ENCODE measurements around the gene GADD45G.
A peak's percentile ranks its signal among the peaks of the same experiment; 100 is the strongest.

GADD45G gene

DNA sequence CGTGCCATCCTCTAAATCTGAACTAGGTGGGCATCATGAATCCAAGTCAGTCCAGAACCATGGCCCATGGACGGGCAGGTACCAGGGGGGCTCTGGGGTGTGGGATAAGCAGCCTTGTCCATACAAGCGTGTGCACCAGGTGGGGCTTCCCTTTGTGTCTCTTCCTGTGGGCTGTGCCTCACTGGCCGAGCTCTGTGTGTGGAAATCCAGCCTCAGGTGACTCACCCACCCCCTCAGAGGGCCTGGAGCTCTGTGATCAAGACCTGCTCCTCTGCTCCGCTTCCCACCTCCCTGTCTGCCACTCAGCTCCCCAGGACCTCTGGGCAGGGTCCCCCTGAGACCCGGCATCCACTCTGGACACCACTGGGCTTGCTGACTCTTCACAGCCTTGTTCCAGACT lies 33.0 kb downstream of the GADD45G start:
- no peaks in the 10 kb centered on the region for H3K27me3 ChIP-seq (ENCODE audit: insufficient read depth, poor library complexity, severe bottlenecking)
- no peak overlapping the region for H3K4me3 ChIP-seq (ENCODE audit: severe bottlenecking)
- peaks cover 12% of the 10 kb centered on the region for H3K4me1 ChIP-seq (ENCODE audit: insufficient read depth, poor library complexity, severe bottlenecking)
- no peaks in the 10 kb centered on the region for H3K36me3 ChIP-seq (ENCODE audit: low read depth)
- TF ChIP-seq, protein P1, sequence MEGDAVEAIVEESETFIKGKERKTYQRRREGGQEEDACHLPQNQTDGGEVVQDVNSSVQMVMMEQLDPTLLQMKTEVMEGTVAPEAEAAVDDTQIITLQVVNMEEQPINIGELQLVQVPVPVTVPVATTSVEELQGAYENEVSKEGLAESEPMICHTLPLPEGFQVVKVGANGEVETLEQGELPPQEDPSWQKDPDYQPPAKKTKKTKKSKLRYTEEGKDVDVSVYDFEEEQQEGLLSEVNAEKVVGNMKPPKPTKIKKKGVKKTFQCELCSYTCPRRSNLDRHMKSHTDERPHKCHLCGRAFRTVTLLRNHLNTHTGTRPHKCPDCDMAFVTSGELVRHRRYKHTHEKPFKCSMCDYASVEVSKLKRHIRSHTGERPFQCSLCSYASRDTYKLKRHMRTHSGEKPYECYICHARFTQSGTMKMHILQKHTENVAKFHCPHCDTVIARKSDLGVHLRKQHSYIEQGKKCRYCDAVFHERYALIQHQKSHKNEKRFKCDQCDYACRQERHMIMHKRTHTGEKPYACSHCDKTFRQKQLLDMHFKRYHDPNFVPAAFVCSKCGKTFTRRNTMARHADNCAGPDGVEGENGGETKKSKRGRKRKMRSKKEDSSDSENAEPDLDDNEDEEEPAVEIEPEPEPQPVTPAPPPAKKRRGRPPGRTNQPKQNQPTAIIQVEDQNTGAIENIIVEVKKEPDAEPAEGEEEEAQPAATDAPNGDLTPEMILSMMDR (IDR thresholded peaks at IDR 0.05; ENCODE audit: poor library complexity, severe bottlenecking) = no peak
- ATAC-seq (ENCODE audit: low read depth) = 0 out of 3 replicates have a peak, but pooled peaks have one; percentile 23
- no peaks in the 10 kb centered on the region for H3K9me3 ChIP-seq (ENCODE audit: severe bottlenecking)
- no peak overlapping the region for H3K27ac ChIP-seq (ENCODE audit: poor library complexity, severe bottlenecking)
- no peak for DNase-seq (ENCODE audit: low spot score)

DNA sequence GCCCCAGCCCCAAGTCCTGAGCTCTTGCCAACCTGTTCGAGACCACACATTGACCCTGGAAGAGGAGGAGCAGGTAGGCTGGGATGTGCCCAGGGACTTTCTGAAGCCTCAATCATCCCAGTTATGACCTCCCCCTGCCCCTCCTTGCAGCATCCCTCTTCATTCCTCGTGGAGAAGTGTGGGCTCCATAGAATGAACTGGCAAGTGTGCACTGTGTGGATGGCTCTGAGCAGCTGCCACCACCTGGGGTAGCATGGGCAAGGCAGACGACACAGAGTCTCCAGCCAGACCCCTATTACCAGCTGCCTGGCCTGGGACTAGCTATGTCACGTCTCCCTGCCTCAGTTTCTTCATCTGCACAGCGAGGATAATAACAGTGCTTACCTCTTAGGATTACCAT lies 33.5 kb downstream of the GADD45G start:
- ATAC-seq (ENCODE audit: low read depth) = no peak
- no peaks in the 10 kb centered on the region for H3K9me3 ChIP-seq (ENCODE audit: severe bottlenecking)

DNA sequence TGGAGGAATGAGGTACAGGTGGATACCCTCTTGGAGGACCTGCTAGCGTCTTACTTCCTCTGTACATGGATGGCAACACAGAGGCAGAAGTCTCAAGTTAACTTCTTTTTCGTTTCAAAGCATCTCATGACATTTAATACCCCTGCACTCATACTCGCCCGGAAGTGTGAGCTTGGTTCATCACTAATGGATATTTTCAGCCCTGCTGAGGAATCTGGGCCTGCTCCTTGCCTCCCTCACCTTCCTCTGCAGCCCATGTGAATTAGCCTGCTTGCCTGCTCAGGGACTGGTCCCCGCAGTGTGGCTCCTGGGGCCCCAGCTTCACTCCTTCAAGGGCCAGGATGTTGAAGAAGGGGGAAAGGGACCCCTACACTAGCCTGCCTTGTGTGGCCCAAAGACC lies 34.1 kb downstream of the GADD45G start:
- H3K27ac ChIP-seq (ENCODE audit: poor library complexity, severe bottlenecking) = no peak overlapping the region
- no peaks in the 10 kb centered on the region for H3K36me3 ChIP-seq (ENCODE audit: low read depth)
- no peaks in the 10 kb centered on the region for H3K27me3 ChIP-seq (ENCODE audit: insufficient read depth, poor library complexity, severe bottlenecking)
- H3K4me3 ChIP-seq (ENCODE audit: severe bottlenecking) = no peak overlapping the region
- DNase-seq (ENCODE audit: low spot score) = no peak
- no peaks in the 10 kb centered on the region for H3K9me3 ChIP-seq (ENCODE audit: severe bottlenecking)
- no peak for ATAC-seq (ENCODE audit: low read depth)
- H3K4me1 ChIP-seq (ENCODE audit: insufficient read depth, poor library complexity, severe bottlenecking) = peaks cover 12% of the 10 kb centered on the region
- TF ChIP-seq, protein P1 (IDR thresholded peaks at IDR 0.05; ENCODE audit: poor library complexity, severe bottlenecking) = no peak

More for the DNA sequence above, 33.5 kb downstream of the GADD45G start:
- no peak for DNase-seq (ENCODE audit: low spot score)
- TF ChIP-seq, protein P1 (IDR thresholded peaks at IDR 0.05; ENCODE audit: poor library complexity, severe bottlenecking) = no peak
- Histone ChIP-seq H3K36me3 (ENCODE audit: low read depth) (no peaks in the 10 kb centered on the region), H3K4me3 (ENCODE audit: severe bottlenecking) (no peak overlapping the region), H3K4me1 (ENCODE audit: insufficient read depth, poor library complexity, severe bottlenecking) (peaks cover 12% of the 10 kb centered on the region), H3K27me3 (ENCODE audit: insufficient read depth, poor library complexity, severe bottlenecking) (no peaks in the 10 kb centered on the region), H3K27ac (ENCODE audit: poor library complexity, severe bottlenecking) (no peak overlapping the region)

- Histone ChIP-seq H3K36me3 (ENCODE audit: low read depth) (no peaks in the 10 kb centered on the region), H3K9me3 (ENCODE audit: severe bottlenecking) (no peaks in the 10 kb centered on the region), H3K4me1 (ENCODE audit: insufficient read depth, poor library complexity, severe bottlenecking) (peaks cover 12% of the 10 kb centered on the region), H3K4me3 (ENCODE audit: severe bottlenecking) (no peak overlapping the region), H3K27ac (ENCODE audit: poor library complexity, severe bottlenecking) (no peak overlapping the region), H3K27me3 (ENCODE audit: insufficient read depth, poor library complexity, severe bottlenecking) (no peaks in the 10 kb centered on the region)
- no peak for DNase-seq (ENCODE audit: low spot score)
- ATAC-seq (ENCODE audit: low read depth) = no peak
- TF ChIP-seq, protein P1 (IDR thresholded peaks at IDR 0.05; ENCODE audit: poor library complexity, severe bottlenecking) = no peak
Observed at GRCh38 chr9:89639367-89639795, 34.6 kb downstream of the GADD45G start.

DNA sequence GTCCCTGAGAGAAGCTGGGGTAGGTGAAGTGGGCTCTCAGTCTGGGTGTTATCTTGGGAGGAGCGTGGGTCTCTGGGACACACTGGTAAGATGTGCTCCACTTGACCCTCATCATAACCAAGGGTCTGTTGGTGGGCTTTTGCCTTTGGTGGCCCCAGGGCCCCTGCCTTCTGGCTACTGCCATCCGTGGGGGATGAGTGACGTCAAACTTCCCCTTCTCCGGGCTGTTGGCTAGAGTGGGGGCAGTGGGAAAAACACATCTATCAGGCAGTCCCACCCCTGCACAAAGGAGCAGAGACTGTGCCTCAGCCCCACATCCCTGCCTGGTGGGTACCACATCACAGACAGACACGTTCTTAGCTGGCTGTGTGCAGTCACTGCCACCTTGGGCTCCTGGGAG lies 35.1 kb downstream of the GADD45G start:
- TF ChIP-seq, protein P1 (IDR thresholded peaks at IDR 0.05; ENCODE audit: poor library complexity, severe bottlenecking) = no peak
- Histone ChIP-seq H3K36me3 (ENCODE audit: low read depth) (no peaks in the 10 kb centered on the region), H3K4me1 (ENCODE audit: insufficient read depth, poor library complexity, severe bottlenecking) (peaks cover 8% of the 10 kb centered on the region), H3K9me3 (ENCODE audit: severe bottlenecking) (no peaks in the 10 kb centered on the region), H3K27me3 (ENCODE audit: insufficient read depth, poor library complexity, severe bottlenecking) (no peaks in the 10 kb centered on the region), H3K27ac (ENCODE audit: poor library complexity, severe bottlenecking) (no peak overlapping the region), H3K4me3 (ENCODE audit: severe bottlenecking) (no peak overlapping the region)
- ATAC-seq (ENCODE audit: low read depth) (no peak), DNase-seq (ENCODE audit: low spot score) (no peak)
